A673 (cell line): ENCODE results near the gene COQ10A. TPM values are rescaled to one million over a fixed set of nuclear protein-coding genes. Genes with fewer than 3 reads are reported as not detected.
A peak's percentile ranks its signal among the peaks of the same experiment; 100 is the strongest.

Source experiments
- Bru-seq: library from RNA; stranded (reverse); fragments of 400-500 nt; gene quantifications from one replicate; lab custom pipeline; 2021; lab: Mats Ljungman, UMichigan
- BruChase-seq, 2 experiments: library from RNA; stranded (reverse); fragments of 400-500 nt; gene quantifications; one replicate each; lab custom pipeline; 2021; lab: Mats Ljungman, UMichigan
- BruUV-seq: library from RNA; stranded (reverse); fragments of 400-500 nt; replicated peaks from 2 replicates; lab custom pipeline; 2021; lab: Mats Ljungman, UMichigan
- CTCF ChIA-PET: fragments of 300-600 bp; sonication (Branson Sonifier 250); formaldehyde crosslinking; loops from one replicate; lab custom pipeline; 2022; ENCODE audit warnings: antibody characterized with exemption; lab: Charles Lee
- POLR2A ChIA-PET: fragments of 300-600 bp; sonication (Branson Sonifier 250); formaldehyde crosslinking; loops from one replicate; lab custom pipeline; 2022; ENCODE audit warnings: antibody characterized with exemption; ENCODE audit not compliant: low non-redundant PET; lab: Charles Lee
- DNase-seq: peaks from one replicate; pipeline ENCODE4 v3.0.0-alpha.2; 2015; ENCODE audit warnings: low spot score
- H3K27ac ChIP-seq: fragments of 200-600 bp; sonication (generic); 2 replicates; pipeline ENCODE4 v1.5.1; 2016; ENCODE audit warnings: mixed run types, low read depth, mild to moderate bottlenecking, mixed read lengths, antibody characterized with exemption, low read length; ENCODE audit not compliant: poor library complexity, severe bottlenecking
- H3K27me3 ChIP-seq: fragments of 200-600 bp; sonication (generic); replicated peaks from 2 replicates; pipeline ENCODE4 v1.6.1; 2017; ENCODE audit warnings: mixed run types, low read depth, mild to moderate bottlenecking, mixed read lengths, antibody characterized with exemption, low read length; ENCODE audit not compliant: insufficient read depth, poor library complexity
- H3K36me3 ChIP-seq: fragments of 200-600 bp; sonication (generic); 2 replicates; pipeline ENCODE4 v1.6.1; 2016; ENCODE audit warnings: mixed run types, mild to moderate bottlenecking, mixed read lengths, antibody characterized with exemption, low read length; ENCODE audit not compliant: insufficient read depth, poor library complexity, severe bottlenecking
- H3K4me1 ChIP-seq: fragments of 200-600 bp; sonication (generic); 2 replicates; pipeline ENCODE4 v1.6.1; 2017; ENCODE audit warnings: mixed run types, mild to moderate bottlenecking, mixed read lengths, antibody characterized with exemption, low read length; ENCODE audit not compliant: insufficient read depth, poor library complexity, severe bottlenecking
- H3K4me3 ChIP-seq: fragments of 200-600 bp; sonication (generic); 2 replicates; pipeline ENCODE4 v1.5.1; 2016; ENCODE audit warnings: low read depth, mixed run types, mild to moderate bottlenecking, mixed read lengths, low read length; ENCODE audit not compliant: poor library complexity, severe bottlenecking
- H3K9me3 ChIP-seq: fragments of 200-600 bp; sonication (generic); 2 replicates; pipeline ENCODE4 v1.6.1; 2016; ENCODE audit warnings: mixed run types, low read depth, mild to moderate bottlenecking, mixed read lengths, antibody characterized with exemption, low read length; ENCODE audit not compliant: poor library complexity, severe bottlenecking
- CTCF ChIP-seq: fragments of 300-800, 200-600 bp; sonication (generic); conservative IDR thresholded peaks from 2 replicates; pipeline ENCODE4 v1.5.1; 2017; ENCODE audit warnings: low read depth, mild to moderate bottlenecking, antibody characterized with exemption, low read length, moderate library complexity, mixed read lengths
- EZH2 ChIP-seq: fragments of 200-600 bp; sonication (generic); IDR thresholded peaks from 2 replicates; pipeline ENCODE4 v1.6.1; 2017; ENCODE audit warnings: borderline replicate concordance, low read depth, mild to moderate bottlenecking, mixed read lengths, antibody characterized with exemption, low read length; ENCODE audit not compliant: poor library complexity, severe bottlenecking
- intact Hi-C: fragments of 100-400 bp; cut with micrococcal nuclease; formaldehyde crosslinking; loops from one replicate; pipeline ENCODE4 v1.10.0; 2022; ENCODE audit not compliant: unreplicated experiment
- long read RNA-seq: library from polyadenylated mRNA; stranded (forward); transcript quantifications from one replicate; pipeline ENCODE4 v2.0.0, GENCODE V29; 2022
- total RNA-seq: library from RNA; stranded (reverse); gene quantifications from 2 replicates; pipeline ENCODE4 v1.2.3, GENCODE V29; 2021

The COQ10A gene
- total RNA-seq = 13.6 and 17.0 TPM in 2 replicates
- Bru-seq, nascent RNA = percentile 61 among the genes with signal in this experiment
- percentile 73 among the genes with signal in this experiment for BruChase-seq, experiment 1, labeled RNA remaining after a 2-hour chase
- BruChase-seq, experiment 2, labeled RNA remaining after a 6-hour chase = percentile 79 among the genes with signal in this experiment
- long read RNA-seq, transcript COQ10A-201 (5 exons, 1,652 nt) = major isoform, 18 of 27 reads
- long read RNA-seq, partial matches to known transcripts = 4 of 27 reads
- long read RNA-seq, other reads (novel, unspliced or antisense) = 2 of 27 reads

- intact Hi-C loops = no loop called here
Observed at GRCh38 chr12:56266693-56267442, at the start of gene COQ10A. Gene COQ10A (plus strand): TSS chr12:56266942. CDS start chr12:56267119, 177 bp downstream.

GRCh38 chr12:56219840-56220239 is 46.9 kb upstream of the COQ10A start:
- intact Hi-C loops = loop anchor here (5.0 kb wide), 1 partner anchor 37 kb away; the partner anchor contains the start of gene ANKRD52
- CTCF ChIA-PET = no interaction called here

More at GRCh38 chr12:56266693-56267442, at the start of gene COQ10A:
- BruUV-seq = no TSS peak
- Histone ChIP-seq H3K27me3 (no peaks in the 10 kb centered on the region), H3K4me3 (peak within 1 kb of the TSS; percentile 70), H3K36me3 (peaks cover 13% of the 10 kb centered on the region), H3K4me1 (peaks cover 3% of the 10 kb centered on the region), H3K9me3 (no peaks in the 10 kb centered on the region), H3K27ac (peak within 1 kb of the TSS; percentile 86)
- ChIA-PET POLR2A (no interaction called here), CTCF (interaction anchor here (1.0 to 1.5 kb wide), 4 partner anchors 9 to 197 kb away, joined by 3 to 5 read pairs (median 4); partner anchors contain the start of genes ANKRD52 and CNPY2)
- peak; percentile 92 for DNase-seq
- peak; percentile 62 for TF ChIP-seq CTCF
- TF ChIP-seq EZH2 = no peak

More at GRCh38 chr12:56219840-56220239, 46.9 kb upstream of the COQ10A start:
- H3K9me3 ChIP-seq = no peaks in the 10 kb centered on the region
- no peak for TF ChIP-seq EZH2
- TF ChIP-seq CTCF = no peak
- H3K27ac ChIP-seq = no peak overlapping the region
- peaks cover 7% of the 10 kb centered on the region for H3K36me3 ChIP-seq
- DNase-seq = no peak
- H3K27me3 ChIP-seq = no peaks in the 10 kb centered on the region
- H3K4me3 ChIP-seq = no peak overlapping the region
- no TSS peak for BruUV-seq
- peaks cover 5% of the 10 kb centered on the region for H3K4me1 ChIP-seq
- POLR2A ChIA-PET = no interaction called here
